Measurements from ENCODE around the gene MYO3B. TPM values are rescaled to one million over a fixed set of nuclear protein-coding genes. Genes with fewer than 3 reads are reported as not detected.

Gene MYO3B
- total RNA-seq, 1 experiment from 2014 or later: 0.09 TPM

GRCh38 chr2:170562928-170563327 lies 385.0 kb downstream of the MYO3B start:
- Histone ChIP-seq H3K27me3 (replicated peaks; ENCODE audit: control insufficient read depth, insufficient read depth, low read length) (no peaks in the 10 kb centered on the region), H3K36me3 (ENCODE audit: control insufficient read depth, insufficient read depth, low read length) (no peaks in the 10 kb centered on the region), H3K4me3 (ENCODE audit: low read depth, low read length) (no peak overlapping the region), H3K9me3 (no peaks in the 10 kb centered on the region), H3K4me1 (no peaks in the 10 kb centered on the region)
- H3K27me3 Mint-ChIP-seq (ENCODE audit: insufficient read depth, unreplicated experiment): peaks cover 3% of the 10 kb centered on the region
- intact Hi-C loops (cut with micrococcal nuclease; ENCODE audit: unreplicated experiment): no loop called here
- no peak overlapping the region for H3K4me3 Mint-ChIP-seq (ENCODE audit: unreplicated experiment)
- H3K36me3 Mint-ChIP-seq (ENCODE audit: insufficient read depth, unreplicated experiment): no peaks in the 10 kb centered on the region
- DNase-seq: no peak
- ChIA-PET CTCF (no interaction called here), POLR2A (no interaction called here)
- no peak overlapping the region for H3K27ac Mint-ChIP-seq (ENCODE audit: unreplicated experiment)
- H3K4me1 Mint-ChIP-seq (ENCODE audit: low read depth, unreplicated experiment): no peaks in the 10 kb centered on the region
- H3K9me3 Mint-ChIP-seq (ENCODE audit: unreplicated experiment): no peaks in the 10 kb centered on the region
- BruUV-seq (replicated peaks): no TSS peak
- TF ChIP-seq, protein P1, sequence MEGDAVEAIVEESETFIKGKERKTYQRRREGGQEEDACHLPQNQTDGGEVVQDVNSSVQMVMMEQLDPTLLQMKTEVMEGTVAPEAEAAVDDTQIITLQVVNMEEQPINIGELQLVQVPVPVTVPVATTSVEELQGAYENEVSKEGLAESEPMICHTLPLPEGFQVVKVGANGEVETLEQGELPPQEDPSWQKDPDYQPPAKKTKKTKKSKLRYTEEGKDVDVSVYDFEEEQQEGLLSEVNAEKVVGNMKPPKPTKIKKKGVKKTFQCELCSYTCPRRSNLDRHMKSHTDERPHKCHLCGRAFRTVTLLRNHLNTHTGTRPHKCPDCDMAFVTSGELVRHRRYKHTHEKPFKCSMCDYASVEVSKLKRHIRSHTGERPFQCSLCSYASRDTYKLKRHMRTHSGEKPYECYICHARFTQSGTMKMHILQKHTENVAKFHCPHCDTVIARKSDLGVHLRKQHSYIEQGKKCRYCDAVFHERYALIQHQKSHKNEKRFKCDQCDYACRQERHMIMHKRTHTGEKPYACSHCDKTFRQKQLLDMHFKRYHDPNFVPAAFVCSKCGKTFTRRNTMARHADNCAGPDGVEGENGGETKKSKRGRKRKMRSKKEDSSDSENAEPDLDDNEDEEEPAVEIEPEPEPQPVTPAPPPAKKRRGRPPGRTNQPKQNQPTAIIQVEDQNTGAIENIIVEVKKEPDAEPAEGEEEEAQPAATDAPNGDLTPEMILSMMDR (IDR thresholded peaks at IDR 0.05; ENCODE audit: insufficient read depth in 1 of 2, low read depth in 1 of 2, low read length in 1 of 2, severe bottlenecking in 1 of 2, unreplicated experiment in 1 of 2): no peak

GRCh38 chr2:170563401-170563800 lies 385.5 kb downstream of the MYO3B start:
- TF ChIP-seq, protein P1 (IDR thresholded peaks at IDR 0.05; ENCODE audit: insufficient read depth in 1 of 2, low read depth in 1 of 2, low read length in 1 of 2, severe bottlenecking in 1 of 2, unreplicated experiment in 1 of 2): no peak
- no peaks in the 10 kb centered on the region for H3K36me3 ChIP-seq (ENCODE audit: control insufficient read depth, insufficient read depth, low read length)
- Mint-ChIP-seq H3K9me3 (ENCODE audit: unreplicated experiment) (no peaks in the 10 kb centered on the region), H3K36me3 (ENCODE audit: insufficient read depth, unreplicated experiment) (no peaks in the 10 kb centered on the region), H3K27me3 (ENCODE audit: insufficient read depth, unreplicated experiment) (peaks cover 3% of the 10 kb centered on the region), H3K4me1 (ENCODE audit: low read depth, unreplicated experiment) (no peaks in the 10 kb centered on the region), H3K4me3 (ENCODE audit: unreplicated experiment) (no peak overlapping the region), H3K27ac (ENCODE audit: unreplicated experiment) (no peak overlapping the region)
- H3K9me3 ChIP-seq: no peaks in the 10 kb centered on the region
- DNase-seq: no peak
- no TSS peak for BruUV-seq (replicated peaks)
- intact Hi-C loops (cut with micrococcal nuclease; ENCODE audit: unreplicated experiment): no loop called here
- no peak overlapping the region for H3K4me3 ChIP-seq (ENCODE audit: low read depth, low read length)
- ChIA-PET POLR2A (no interaction called here), CTCF (no interaction called here)
- no peaks in the 10 kb centered on the region for H3K4me1 ChIP-seq
- no peaks in the 10 kb centered on the region for H3K27me3 ChIP-seq (replicated peaks; ENCODE audit: control insufficient read depth, insufficient read depth, low read length)

DNA sequence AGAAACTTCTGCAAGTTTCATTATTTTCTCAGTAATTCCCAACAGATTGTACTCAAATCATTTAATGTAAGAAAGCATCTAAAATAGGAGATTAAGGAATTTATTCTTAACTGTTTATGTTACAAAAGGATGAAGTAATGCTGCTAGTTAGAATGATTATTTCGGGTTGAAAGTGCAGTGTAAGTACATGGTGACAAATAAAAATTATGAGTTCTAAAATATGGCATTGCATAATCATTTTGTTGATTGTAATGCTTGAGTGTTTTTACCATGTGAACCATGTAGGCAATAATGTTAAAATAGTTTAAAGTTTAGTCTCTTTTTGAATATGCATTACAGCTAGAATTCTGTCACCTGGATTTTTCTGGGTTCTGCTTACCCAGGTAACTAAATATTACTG lies 388.2 kb downstream of the MYO3B start:
- CTCF ChIA-PET: no interaction called here
- TF ChIP-seq, protein P1 (IDR thresholded peaks at IDR 0.05; ENCODE audit: insufficient read depth in 1 of 2, low read depth in 1 of 2, low read length in 1 of 2, severe bottlenecking in 1 of 2, unreplicated experiment in 1 of 2): no peak
- H3K27ac Mint-ChIP-seq (ENCODE audit: unreplicated experiment): no peak overlapping the region
- H3K27me3 Mint-ChIP-seq (ENCODE audit: insufficient read depth, unreplicated experiment): peaks cover under 1% of the 10 kb centered on the region
- H3K4me3 ChIP-seq (ENCODE audit: low read depth, low read length): no peak overlapping the region
- H3K4me3 Mint-ChIP-seq (ENCODE audit: unreplicated experiment): no peak overlapping the region
- H3K9me3 Mint-ChIP-seq (ENCODE audit: unreplicated experiment): no peaks in the 10 kb centered on the region
- POLR2A ChIA-PET: no interaction called here
- no peak for DNase-seq
- intact Hi-C loops (cut with micrococcal nuclease; ENCODE audit: unreplicated experiment): no loop called here
- BruUV-seq (replicated peaks): no TSS peak
- H3K9me3 ChIP-seq: no peaks in the 10 kb centered on the region
- no peaks in the 10 kb centered on the region for H3K4me1 ChIP-seq
- no peaks in the 10 kb centered on the region for H3K36me3 Mint-ChIP-seq (ENCODE audit: insufficient read depth, unreplicated experiment)
- no peaks in the 10 kb centered on the region for H3K27me3 ChIP-seq (replicated peaks; ENCODE audit: control insufficient read depth, insufficient read depth, low read length)
- no peaks in the 10 kb centered on the region for H3K4me1 Mint-ChIP-seq (ENCODE audit: low read depth, unreplicated experiment)
- H3K36me3 ChIP-seq (ENCODE audit: control insufficient read depth, insufficient read depth, low read length): no peaks in the 10 kb centered on the region

Measured in Caco-2 (cell line).